Calu3 (cell line): Measurements from ENCODE around the gene UNC5C. TPM values are rescaled to one million over a fixed set of nuclear protein-coding genes. Genes with fewer than 3 reads are reported as not detected.
A peak's percentile ranks its signal among the peaks of the same experiment; 100 is the strongest.

ENCODE experiments used
- BruUV-seq: library from RNA; stranded (reverse); fragments of 400-500 nt; replicated peaks from 2 replicates; lab custom pipeline; 2021; lab: Mats Ljungman, UMichigan
- CTCF ChIA-PET: fragments of 300-600 bp; sonication (Branson Sonifier 250); formaldehyde crosslinking; loops from one replicate; lab custom pipeline; 2022; ENCODE audit warnings: antibody characterized with exemption; lab: Charles Lee
- DNase-seq: peaks from one replicate; pipeline ENCODE4 v3.0.0; 2022
- H3K27ac Mint-ChIP-seq: one replicate; pipeline ENCODE4 v1.8.0; 2022; ENCODE audit warnings: mixed read lengths; ENCODE audit not compliant: unreplicated experiment
- H3K27me3 Mint-ChIP-seq: one replicate; pipeline ENCODE4 v1.8.0; 2022; ENCODE audit warnings: mixed read lengths; ENCODE audit not compliant: unreplicated experiment
- H3K36me3 Mint-ChIP-seq: one replicate; pipeline ENCODE4 v1.8.0; 2022; ENCODE audit warnings: mild to moderate bottlenecking, moderate library complexity, mixed read lengths; ENCODE audit not compliant: insufficient read depth, unreplicated experiment
- H3K4me1 Mint-ChIP-seq: one replicate; pipeline ENCODE4 v1.8.0; 2022; ENCODE audit warnings: mild to moderate bottlenecking, low read depth, mixed read lengths; ENCODE audit not compliant: unreplicated experiment
- H3K4me3 Mint-ChIP-seq: one replicate; pipeline ENCODE4 v1.8.0; 2022; ENCODE audit warnings: mild to moderate bottlenecking, low read depth, moderate library complexity, mixed read lengths; ENCODE audit not compliant: unreplicated experiment
- H3K9me3 Mint-ChIP-seq: one replicate; pipeline ENCODE4 v1.8.0; 2022; ENCODE audit warnings: low read depth, mixed read lengths; ENCODE audit not compliant: unreplicated experiment
- CTCF ChIP-seq: fragments of 200-600 bp; IDR thresholded peaks from one replicate; pipeline ENCODE4 v1.8.0; 2022; ENCODE audit warnings: antibody characterized with exemption; ENCODE audit not compliant: unreplicated experiment
- intact Hi-C: fragments of 100-400 bp; cut with micrococcal nuclease; formaldehyde crosslinking; loops from one replicate; pipeline ENCODE4 v1.10.0; 2022; ENCODE audit not compliant: unreplicated experiment
- total RNA-seq: library from RNA; stranded (reverse); gene quantifications from 2 replicates; pipeline ENCODE4 v1.2.3, GENCODE V29; 2022

The UNC5C gene
- total RNA-seq, 1 experiment from 2014 or later, result not detected

GRCh38 chr4:95255396-95256107, 293.2 kb downstream of the UNC5C start:
- CTCF ChIA-PET, result no interaction called here
- H3K27me3 Mint-ChIP-seq, result no peaks in the 10 kb centered on the region

GRCh38 chr4:95251568-95251967, 297.2 kb downstream of the UNC5C start:
- Mint-ChIP-seq H3K4me1 (peaks cover 8% of the 10 kb centered on the region), H3K27me3 (no peaks in the 10 kb centered on the region), H3K36me3 (no peaks in the 10 kb centered on the region), H3K4me3 (no peak overlapping the region), H3K9me3 (no peaks in the 10 kb centered on the region), H3K27ac (no peak overlapping the region)
- no peak for TF ChIP-seq CTCF
- CTCF ChIA-PET, result no interaction called here
- intact Hi-C loops, result no loop called here
- DNase-seq, result no peak
- BruUV-seq, result no TSS peak

More at GRCh38 chr4:95255396-95256107, 293.2 kb downstream of the UNC5C start:
- Mint-ChIP-seq H3K9me3 (no peaks in the 10 kb centered on the region), H3K4me3 (no peak overlapping the region), H3K4me1 (peaks cover 4% of the 10 kb centered on the region), H3K36me3 (no peaks in the 10 kb centered on the region), H3K27ac (no peak overlapping the region)
- DNase-seq, result no peak
- no peak for TF ChIP-seq CTCF
- BruUV-seq, result no TSS peak
- intact Hi-C loops, result no loop called here

- peak; percentile 37 for DNase-seq
- H3K27ac Mint-ChIP-seq, result no peak overlapping the region
- no TSS peak for BruUV-seq
Observed at GRCh38 chr4:95250544-95251137, 298.1 kb downstream of the UNC5C start.

GRCh38 chr4:95249426-95250021, 299.2 kb downstream of the UNC5C start:
- H3K4me1 Mint-ChIP-seq, result peaks cover 8% of the 10 kb centered on the region
- intact Hi-C loops, result no loop called here
- no peak overlapping the region for H3K4me3 Mint-ChIP-seq
- H3K27me3 Mint-ChIP-seq, result no peaks in the 10 kb centered on the region
- H3K9me3 Mint-ChIP-seq, result no peaks in the 10 kb centered on the region
- BruUV-seq, result no TSS peak
- CTCF ChIA-PET, result no interaction called here
- no peak overlapping the region for H3K27ac Mint-ChIP-seq
- no peaks in the 10 kb centered on the region for H3K36me3 Mint-ChIP-seq
- TF ChIP-seq CTCF, result no peak
- no peak for DNase-seq

More at GRCh38 chr4:95250544-95251137, 298.1 kb downstream of the UNC5C start:
- CTCF ChIA-PET, result no interaction called here
- H3K36me3 Mint-ChIP-seq, result no peaks in the 10 kb centered on the region
- H3K9me3 Mint-ChIP-seq, result no peaks in the 10 kb centered on the region
- TF ChIP-seq CTCF, result no peak
- no peaks in the 10 kb centered on the region for H3K27me3 Mint-ChIP-seq
- intact Hi-C loops, result no loop called here
- no peak overlapping the region for H3K4me3 Mint-ChIP-seq
- peaks cover 8% of the 10 kb centered on the region for H3K4me1 Mint-ChIP-seq
